K562 (cell line): ENCODE results near the gene OPA3. TPM values are rescaled to one million over a fixed set of nuclear protein-coding genes. Genes with fewer than 3 reads are reported as not detected.

Experiments
- BRD9 ChIP-seq: fragments of 450-650 bp; IDR thresholded peaks from 2 replicates; pipeline ENCODE4 v1.6.1; 2018; ENCODE audit warnings: low read depth; ENCODE audit not compliant: partially characterized antibody
- HDAC2 ChIP-seq: fragments of 450-650 bp; IDR thresholded peaks from 2 replicates; pipeline ENCODE4 v1.6.1; 2016; ENCODE audit warnings: mild to moderate bottlenecking
- HIVEP1 ChIP-seq: fragments of 250-450 bp; sonication (Bioruptor Pico); IDR thresholded peaks from 2 replicates; pipeline ENCODE4 v1.4.0; 2020; ENCODE audit warnings: mild to moderate bottlenecking
- NCOA4 ChIP-seq: fragments of 450-650 bp; IDR thresholded peaks from 2 replicates; pipeline ENCODE4 v1.6.1; 2018; ENCODE audit warnings: mild to moderate bottlenecking; ENCODE audit not compliant: partially characterized antibody
- NELFE ChIP-seq: IDR thresholded peaks from 2 replicates; pipeline ENCODE4 v1.6.1; 2011; ENCODE audit warnings: mild to moderate bottlenecking; ENCODE audit not compliant: insufficient read depth, insufficient read length
- RBM22 ChIP-seq: fragments of 200-400 bp; formaldehyde crosslinking; IDR thresholded peaks from 2 replicates; pipeline ENCODE4 v1.6.1; 2018; ENCODE audit warnings: low read length, low read depth; ENCODE audit not compliant: poor library complexity, severe bottlenecking
- SMC3 ChIP-seq: conservative IDR thresholded peaks from 2 replicates; pipeline ENCODE4 v1.6.1; 2011; ENCODE audit warnings: low read depth, low read length, improper control_type of control experiment; ENCODE audit not compliant: insufficient read depth
- TOE1 ChIP-seq, 2 experiments: fragments of 450-650 bp in 1 of 2; sonication (generic) in 1 of 2; formaldehyde crosslinking in 1 of 2; IDR thresholded peaks; 2 replicates each; pipeline versions ENCODE4 v1.7.1 to v1.8.0; 2016 to 2022; ENCODE audit warnings: borderline replicate concordance in 2 of 2, mild to moderate bottlenecking in 2 of 2, antibody characterized with exemption in 1 of 2, inconsistent platforms in 1 of 2, low read depth in 1 of 2, missing genetic modification reagents in 1 of 2, moderate library complexity in 1 of 2
- YY1 ChIP-seq, 3 experiments: IDR thresholded peaks; 2 replicates each; pipeline ENCODE4 v1.6.1; 2011; ENCODE audit warnings: low read length in 2 of 3, mild to moderate bottlenecking in 2 of 3, moderate library complexity in 2 of 3, borderline replicate concordance in 1 of 3, control low read depth in 1 of 3, low read depth in 1 of 3; ENCODE audit not compliant: insufficient read depth in 3 of 3, insufficient replicate concordance in 2 of 3, control insufficient read depth in 1 of 3, insufficient read length in 1 of 3; ENCODE audit errors: extremely low read depth in 1 of 3
- ZNF507 ChIP-seq: conservative IDR thresholded peaks from 2 replicates; pipeline ENCODE4 v1.6.1; 2017; ENCODE audit warnings: missing genetic modification characterization, missing compliant biosample characterization
- polyA plus RNA-seq, 8 experiments: library from polyadenylated mRNA; depleted of rRNA in 4 of 8; stranded (reverse) in 5 of 8; unstranded in 3 of 8; fragments of >200 nt; fragmentation: Nextera tagmentation in 2 of 8; fragmentation: Illumina TruSeq in 1 of 8; extraction: Ambion mirVana in 2 of 8; extraction: Trizol in 1 of 8; gene quantifications; 2 replicates each; pipeline versions ENCODE4 v1.2.1 to v1.2.3, GENCODE V29; 2011 to 2014; ENCODE audit warnings: inconsistent platforms in 1 of 8, missing spikeins in 1 of 8
- total RNA-seq, 7 experiments: library from RNA; depleted of rRNA in 6 of 7; stranded (reverse); fragments of >200 nt in 6 of 7; fragmentation: Illumina TruSeq in 2 of 7; extraction: Trizol in 2 of 7; gene quantifications; 2 replicates each; pipeline versions ENCODE4 v1.2.1 to v1.2.3, GENCODE V29; 2011 to 2021; ENCODE audit warnings: low replicate concordance in 1 of 7
- TF ChIP-seq, protein P1 (sequence below), 2 experiments: fragments of 150-350 bp in 1 of 2; IDR thresholded peaks; 2 replicates each; pipeline ENCODE4 v1.6.1; 2012 to 2016; ENCODE audit warnings: low read depth in 2 of 2, low read length in 2 of 2, mild to moderate bottlenecking in 1 of 2, moderate library complexity in 1 of 2
- TF ChIP-seq, protein P2 (sequence below): sonication (generic); formaldehyde crosslinking; IDR thresholded peaks from 2 replicates; pipeline ENCODE4 v1.8.1; 2023; ENCODE audit warnings: mild to moderate bottlenecking, missing genetic modification reagents
- TF ChIP-seq, protein P3 (sequence below): fragments of 450-650 bp; formaldehyde crosslinking; IDR thresholded peaks from 2 replicates; pipeline ENCODE4 v1.4.0; 2020; ENCODE audit warnings: mild to moderate bottlenecking, mixed read lengths
- TF ChIP-seq, protein P4 (sequence below): fragments of 450-650 bp; formaldehyde crosslinking; IDR thresholded peaks from 2 replicates; pipeline ENCODE4 v1.4.0; 2020; ENCODE audit warnings: mild to moderate bottlenecking, moderate library complexity

OPA3 gene
- total and polyA plus RNA-seq, 9 of the 15 experiments (the other 6 are each of a cell fraction or from before 2014, with no cell fraction given) = 1.4 to 18.8 (median 9.0) TPM

DNA sequence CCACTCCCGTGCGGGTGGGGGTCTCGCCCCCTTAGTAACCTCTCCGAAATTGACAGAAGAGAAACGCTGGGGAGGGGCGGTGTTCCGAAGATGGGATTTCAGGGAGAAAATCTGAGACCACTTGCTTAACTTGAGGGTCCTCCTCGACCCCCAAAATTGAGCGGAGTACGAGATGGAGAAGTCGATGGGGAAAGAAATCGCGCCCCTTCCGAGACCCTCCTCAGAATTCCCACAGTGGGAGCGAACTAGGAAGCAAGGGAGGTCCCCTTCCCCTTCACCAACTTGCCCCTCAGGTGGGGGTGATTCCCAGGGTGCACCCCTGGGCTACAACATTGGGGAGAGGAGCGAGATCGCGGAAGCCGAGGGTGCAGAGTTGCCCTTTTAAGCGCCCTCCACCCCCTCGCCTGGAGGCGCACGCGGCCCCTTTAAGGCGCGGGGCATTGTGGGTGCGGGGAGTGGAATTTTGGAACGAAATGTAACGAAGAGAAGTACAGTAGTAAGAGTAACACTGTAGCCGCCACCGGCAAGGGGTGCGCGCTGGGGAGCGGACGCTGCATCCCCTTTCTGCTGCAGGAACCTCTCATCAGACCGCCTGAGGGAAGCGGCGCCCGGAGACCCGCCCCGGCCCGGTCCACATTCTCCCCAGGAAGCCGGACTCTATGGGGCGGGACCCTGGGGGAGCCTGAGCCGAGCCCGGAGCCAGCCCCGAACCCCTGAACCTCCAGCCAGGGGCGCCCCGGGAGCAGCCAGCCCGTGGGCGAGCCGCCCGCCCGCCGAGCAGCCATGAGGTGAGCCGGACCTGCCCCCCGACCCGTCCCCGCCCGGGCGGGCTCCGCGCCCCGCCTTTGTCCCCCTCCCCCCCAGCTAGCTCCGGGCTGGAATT, 77.4 kb downstream of the OPA3 start, which contains the start of gene VASP (continued):
- TF ChIP-seq YY1 (IDR thresholded peaks at IDR 0.05; ENCODE audit: borderline replicate concordance in 1 of 3, control insufficient read depth in 1 of 3, extremely low read depth in 1 of 3, insufficient read depth in 3 of 3, insufficient read length in 1 of 3, insufficient replicate concordance in 2 of 3, low read depth in 1 of 3, low read length in 2 of 3) (peak in 2 of 3 experiments; percentile 53 to 57), NELFE (no peak), HIVEP1 (CRISPR knock-in tag) (no peak), HDAC2 (peak; percentile 27; the same call in 1 of the 2 replicates), TOE1 (IDR thresholded peaks at IDR 0.05; ENCODE audit: borderline replicate concordance) (peak; percentile 90), TOE1 (CRISPR knock-in tag; IDR thresholded peaks at IDR 0.05; ENCODE audit: borderline replicate concordance, low read depth) (no peak), SMC3 (no peak), RBM22 (peak; percentile 40), NCOA4 (no peak), ZNF507 (tag) (no peak), BRD9 (no peak)
- TF ChIP-seq, protein P1, sequence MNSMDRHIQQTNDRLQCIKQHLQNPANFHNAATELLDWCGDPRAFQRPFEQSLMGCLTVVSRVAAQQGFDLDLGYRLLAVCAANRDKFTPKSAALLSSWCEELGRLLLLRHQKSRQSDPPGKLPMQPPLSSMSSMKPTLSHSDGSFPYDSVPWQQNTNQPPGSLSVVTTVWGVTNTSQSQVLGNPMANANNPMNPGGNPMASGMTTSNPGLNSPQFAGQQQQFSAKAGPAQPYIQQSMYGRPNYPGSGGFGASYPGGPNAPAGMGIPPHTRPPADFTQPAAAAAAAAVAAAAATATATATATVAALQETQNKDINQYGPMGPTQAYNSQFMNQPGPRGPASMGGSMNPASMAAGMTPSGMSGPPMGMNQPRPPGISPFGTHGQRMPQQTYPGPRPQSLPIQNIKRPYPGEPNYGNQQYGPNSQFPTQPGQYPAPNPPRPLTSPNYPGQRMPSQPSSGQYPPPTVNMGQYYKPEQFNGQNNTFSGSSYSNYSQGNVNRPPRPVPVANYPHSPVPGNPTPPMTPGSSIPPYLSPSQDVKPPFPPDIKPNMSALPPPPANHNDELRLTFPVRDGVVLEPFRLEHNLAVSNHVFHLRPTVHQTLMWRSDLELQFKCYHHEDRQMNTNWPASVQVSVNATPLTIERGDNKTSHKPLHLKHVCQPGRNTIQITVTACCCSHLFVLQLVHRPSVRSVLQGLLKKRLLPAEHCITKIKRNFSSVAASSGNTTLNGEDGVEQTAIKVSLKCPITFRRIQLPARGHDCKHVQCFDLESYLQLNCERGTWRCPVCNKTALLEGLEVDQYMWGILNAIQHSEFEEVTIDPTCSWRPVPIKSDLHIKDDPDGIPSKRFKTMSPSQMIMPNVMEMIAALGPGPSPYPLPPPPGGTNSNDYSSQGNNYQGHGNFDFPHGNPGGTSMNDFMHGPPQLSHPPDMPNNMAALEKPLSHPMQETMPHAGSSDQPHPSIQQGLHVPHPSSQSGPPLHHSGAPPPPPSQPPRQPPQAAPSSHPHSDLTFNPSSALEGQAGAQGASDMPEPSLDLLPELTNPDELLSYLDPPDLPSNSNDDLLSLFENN (IDR thresholded peaks at IDR 0.05; ENCODE audit: low read depth in 2 of 2, low read length in 2 of 2) = peak in 1 of 2 experiments; percentile 79; a peak in 1 of 4 replicates
- TF ChIP-seq, protein P2, sequence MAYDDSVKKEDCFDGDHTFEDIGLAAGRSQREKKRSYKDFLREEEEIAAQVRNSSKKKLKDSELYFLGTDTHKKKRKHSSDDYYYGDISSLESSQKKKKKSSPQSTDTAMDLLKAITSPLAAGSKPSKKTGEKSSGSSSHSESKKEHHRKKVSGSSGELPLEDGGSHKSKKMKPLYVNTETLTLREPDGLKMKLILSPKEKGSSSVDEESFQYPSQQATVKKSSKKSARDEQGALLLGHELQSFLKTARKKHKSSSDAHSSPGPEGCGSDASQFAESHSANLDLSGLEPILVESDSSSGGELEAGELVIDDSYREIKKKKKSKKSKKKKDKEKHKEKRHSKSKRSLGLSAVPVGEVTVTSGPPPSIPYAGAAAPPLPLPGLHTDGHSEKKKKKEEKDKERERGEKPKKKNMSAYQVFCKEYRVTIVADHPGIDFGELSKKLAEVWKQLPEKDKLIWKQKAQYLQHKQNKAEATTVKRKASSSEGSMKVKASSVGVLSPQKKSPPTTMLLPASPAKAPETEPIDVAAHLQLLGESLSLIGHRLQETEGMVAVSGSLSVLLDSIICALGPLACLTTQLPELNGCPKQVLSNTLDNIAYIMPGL (CRISPR knock-in tag) = no peak
- TF ChIP-seq, protein P3, sequence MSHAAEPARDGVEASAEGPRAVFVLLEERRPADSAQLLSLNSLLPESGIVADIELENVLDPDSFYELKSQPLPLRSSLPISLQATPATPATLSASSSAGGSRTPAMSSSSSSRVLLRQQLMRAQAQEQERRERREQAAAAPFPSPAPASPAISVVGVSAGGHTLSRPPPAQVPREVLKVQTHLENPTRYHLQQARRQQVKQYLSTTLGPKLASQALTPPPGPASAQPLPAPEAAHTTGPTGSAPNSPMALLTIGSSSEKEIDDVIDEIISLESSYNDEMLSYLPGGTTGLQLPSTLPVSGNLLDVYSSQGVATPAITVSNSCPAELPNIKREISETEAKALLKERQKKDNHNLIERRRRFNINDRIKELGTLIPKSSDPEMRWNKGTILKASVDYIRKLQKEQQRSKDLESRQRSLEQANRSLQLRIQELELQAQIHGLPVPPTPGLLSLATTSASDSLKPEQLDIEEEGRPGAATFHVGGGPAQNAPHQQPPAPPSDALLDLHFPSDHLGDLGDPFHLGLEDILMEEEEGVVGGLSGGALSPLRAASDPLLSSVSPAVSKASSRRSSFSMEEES (CRISPR knock-in tag) = no peak
- TF ChIP-seq, protein P4, sequence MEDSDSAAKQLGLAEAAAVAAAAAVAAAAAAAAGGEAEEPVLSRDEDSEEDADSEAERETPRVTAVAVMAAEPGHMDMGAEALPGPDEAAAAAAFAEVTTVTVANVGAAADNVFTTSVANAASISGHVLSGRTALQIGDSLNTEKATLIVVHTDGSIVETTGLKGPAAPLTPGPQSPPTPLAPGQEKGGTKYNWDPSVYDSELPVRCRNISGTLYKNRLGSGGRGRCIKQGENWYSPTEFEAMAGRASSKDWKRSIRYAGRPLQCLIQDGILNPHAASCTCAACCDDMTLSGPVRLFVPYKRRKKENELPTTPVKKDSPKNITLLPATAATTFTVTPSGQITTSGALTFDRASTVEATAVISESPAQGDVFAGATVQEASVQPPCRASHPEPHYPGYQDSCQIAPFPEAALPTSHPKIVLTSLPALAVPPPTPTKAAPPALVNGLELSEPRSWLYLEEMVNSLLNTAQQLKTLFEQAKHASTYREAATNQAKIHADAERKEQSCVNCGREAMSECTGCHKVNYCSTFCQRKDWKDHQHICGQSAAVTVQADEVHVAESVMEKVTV (CRISPR knock-in tag) = no peak
